GM18951 (cell line): ENCODE measurements around the gene PRSS27.

Source experiments
- POLR2A ChIP-seq: IDR thresholded peaks from 4 replicates; pipeline ENCODE4 v1.6.1; 2011; ENCODE audit warnings: mild to moderate bottlenecking; ENCODE audit not compliant: insufficient read length, insufficient read depth; ENCODE audit errors: extremely low read depth
- in situ Hi-C: fragments of 300-500 bp; cut with MboI; formaldehyde crosslinking; loops from one replicate; pipeline ENCODE4 v1.12.0; 2022; ENCODE audit warnings: low sequenced_read_pairs, mixed read lengths, inconsistent platforms; ENCODE audit not compliant: unreplicated experiment

PRSS27 gene

GRCh38 chr16:2756288-2757015 is 36.4 kb upstream of the PRSS27 start:
- TF ChIP-seq POLR2A: no peak
- in situ Hi-C loops: no loop called here

GRCh38 chr16:2755158-2755557 is 35.1 kb upstream of the PRSS27 start:
- in situ Hi-C loops: no loop called here
- TF ChIP-seq POLR2A: no peak

DNA sequence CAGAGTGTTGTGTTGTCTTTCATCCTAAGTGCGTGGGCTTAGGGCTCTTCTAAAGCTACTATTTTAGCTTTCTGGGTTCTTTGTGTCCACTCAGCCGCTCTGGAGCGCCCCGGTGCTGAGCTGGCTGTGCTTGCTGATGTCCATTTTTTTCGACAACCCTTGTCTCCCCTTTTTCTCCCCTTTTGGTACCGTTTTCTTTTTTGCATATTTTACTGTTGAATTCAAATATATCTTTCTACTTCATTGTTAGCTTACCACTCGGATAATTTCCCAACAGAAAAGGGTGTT is 33.7 kb upstream of the PRSS27 start:
- in situ Hi-C loops: no loop called here
- no peak for TF ChIP-seq POLR2A

DNA sequence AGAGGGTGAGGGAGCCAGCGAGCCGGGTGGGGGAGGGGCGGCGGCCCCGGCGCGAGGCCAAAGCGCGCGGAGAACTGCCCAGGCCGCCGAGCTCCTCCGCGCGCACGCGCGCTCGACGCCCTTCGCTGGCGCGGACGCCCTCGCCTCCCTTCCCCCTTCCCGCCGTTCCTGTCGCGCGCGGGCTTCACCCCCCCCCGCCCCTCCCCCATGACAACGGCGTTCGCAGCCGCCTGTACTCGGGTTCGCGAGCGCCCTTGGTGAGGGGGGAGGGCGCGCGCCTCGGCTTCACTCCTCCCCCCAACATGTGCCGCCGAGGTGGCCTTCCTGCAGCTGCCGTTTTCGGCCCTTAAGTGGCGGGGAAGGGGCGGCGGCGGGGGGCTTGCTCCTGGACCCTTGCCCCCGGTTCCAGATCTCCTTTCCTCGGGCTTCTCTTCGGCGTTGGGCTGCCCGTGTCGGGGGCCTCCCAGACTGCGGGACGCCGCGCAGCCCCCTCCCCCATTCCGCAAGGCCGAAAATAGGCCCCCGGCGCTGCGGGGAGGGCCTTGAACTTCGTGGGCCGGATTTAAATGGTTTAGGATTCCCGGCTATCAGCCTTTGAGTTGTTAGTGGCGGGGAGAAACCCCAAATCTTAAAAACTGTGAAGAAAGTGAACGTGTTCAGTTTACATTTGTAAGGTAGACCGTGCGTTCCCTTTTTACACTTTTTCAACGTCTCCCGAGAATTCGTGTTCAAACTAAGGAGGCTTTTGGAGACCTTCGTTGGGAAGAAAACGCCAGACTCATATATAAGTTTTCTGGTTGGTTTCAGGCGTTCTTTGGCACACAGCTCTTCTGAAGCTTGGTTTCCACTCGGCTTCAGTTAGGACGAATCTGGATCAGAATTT is 33.1 kb upstream of the PRSS27 start:
- in situ Hi-C loops: no loop called here
- no peak for TF ChIP-seq POLR2A

DNA sequence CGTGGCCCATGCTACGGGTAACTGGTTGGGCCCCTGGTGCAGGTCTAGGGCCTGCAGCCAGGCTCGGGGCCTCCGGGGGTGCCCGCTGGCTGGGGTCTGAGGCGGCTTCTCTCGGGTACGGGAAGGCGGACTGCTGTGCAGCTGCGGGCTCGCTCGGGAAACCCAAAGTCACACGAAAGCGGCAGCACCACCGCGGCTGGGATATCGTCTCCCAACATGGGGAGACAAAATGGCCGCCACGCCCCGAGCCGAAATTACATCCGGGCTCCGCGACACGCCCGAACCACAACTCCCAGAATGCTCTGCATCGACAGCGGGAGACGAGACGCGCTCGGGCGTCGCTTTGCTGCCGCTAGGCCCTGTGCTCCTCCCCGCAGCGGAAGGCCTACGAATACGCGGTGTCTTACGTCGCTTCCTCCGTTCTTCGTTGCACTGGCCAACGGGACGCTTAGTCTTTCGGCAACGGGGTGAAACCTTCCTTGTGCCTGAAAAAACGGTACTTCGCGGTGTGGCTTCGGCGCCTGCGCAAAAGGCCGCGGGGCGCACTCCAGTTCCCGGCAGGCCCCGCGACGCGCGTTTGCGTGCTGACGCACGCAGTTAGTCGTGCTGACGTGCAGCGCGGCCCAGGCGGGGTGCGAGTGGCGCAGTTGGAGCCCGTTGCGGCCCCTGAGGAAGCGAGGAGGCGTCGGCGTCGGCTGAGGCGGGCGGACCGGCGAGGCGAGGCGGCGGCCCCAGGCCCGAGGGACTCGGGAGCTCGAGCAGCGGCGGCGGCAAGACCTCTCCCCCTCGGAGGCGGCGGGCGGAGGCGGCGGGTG is 32.2 kb upstream of the PRSS27 start, which contains the start of gene SRRM2:
Gene SRRM2, plus strand, starts transcription at position 604 of the 815 bp plus-strand sequence. CDS start 3,727 bp downstream, outside the sequence.
- peak; percentile 85 for TF ChIP-seq POLR2A
- in situ Hi-C loops: no loop called here

DNA sequence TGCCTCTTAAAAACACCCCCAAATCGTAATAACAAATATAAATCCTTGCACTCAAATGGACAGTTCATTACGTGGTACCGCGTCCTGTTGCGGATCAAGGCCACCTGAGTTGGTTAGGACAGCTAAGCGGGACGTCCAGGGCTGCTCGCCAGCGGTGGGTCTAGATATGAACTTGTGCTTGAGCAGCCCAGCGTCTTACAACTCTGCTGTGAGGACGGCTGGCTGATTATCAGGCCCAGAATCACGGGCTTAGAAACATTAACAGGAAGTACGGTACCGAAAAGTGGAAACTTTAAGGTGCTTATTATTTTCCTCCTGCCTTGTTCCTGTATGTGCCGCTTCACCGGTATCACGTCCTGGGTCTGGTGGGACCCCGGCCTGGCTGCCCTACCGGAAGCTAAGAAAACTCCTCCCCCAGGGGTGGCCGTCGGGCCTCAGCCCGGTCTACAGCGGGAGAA is 31.6 kb upstream of the PRSS27 start:
- in situ Hi-C loops: no loop called here
- TF ChIP-seq POLR2A: no peak

DNA sequence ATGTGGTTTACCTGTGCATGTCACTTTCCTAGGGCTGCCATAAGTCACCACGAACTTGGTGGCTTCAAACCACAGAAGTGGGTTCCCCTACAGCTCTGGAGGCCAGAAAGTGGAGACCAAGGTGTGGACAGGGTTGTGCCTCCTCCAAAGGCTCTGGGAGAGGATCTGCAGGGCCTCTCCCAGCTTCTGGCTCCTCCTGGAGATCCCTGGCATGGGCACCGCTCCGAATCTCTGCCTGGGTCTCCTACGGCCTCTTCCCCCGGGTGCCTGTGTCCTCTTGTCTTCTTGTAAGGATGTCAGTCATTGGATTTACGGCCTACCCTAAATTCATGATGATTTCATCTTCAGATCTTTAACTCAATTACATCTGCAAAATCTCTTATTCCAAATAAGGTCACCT is 29.9 kb upstream of the PRSS27 start:
- no peak for TF ChIP-seq POLR2A
- in situ Hi-C loops: no loop called here

DNA sequence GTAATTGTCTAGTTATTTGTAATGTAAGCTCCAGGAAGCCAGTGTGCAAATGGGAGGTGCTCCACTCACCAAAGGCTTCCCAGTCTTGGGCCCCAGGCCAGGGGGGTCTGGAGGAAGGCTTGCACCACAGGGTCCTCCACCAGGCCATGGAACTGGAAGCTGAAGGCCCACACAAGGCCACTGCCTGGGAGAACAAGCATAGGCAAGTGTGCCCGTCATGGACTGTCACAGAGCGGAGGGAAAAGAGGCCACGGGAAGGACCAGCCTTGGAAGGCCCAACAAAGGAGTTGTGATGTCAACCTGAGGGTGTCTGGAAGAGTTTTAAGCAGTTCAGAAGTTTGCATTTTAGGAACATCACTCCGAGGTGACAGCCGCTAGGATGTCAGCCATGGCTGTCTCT is 29.5 kb upstream of the PRSS27 start:
- in situ Hi-C loops: no loop called here
- TF ChIP-seq POLR2A: no peak

DNA sequence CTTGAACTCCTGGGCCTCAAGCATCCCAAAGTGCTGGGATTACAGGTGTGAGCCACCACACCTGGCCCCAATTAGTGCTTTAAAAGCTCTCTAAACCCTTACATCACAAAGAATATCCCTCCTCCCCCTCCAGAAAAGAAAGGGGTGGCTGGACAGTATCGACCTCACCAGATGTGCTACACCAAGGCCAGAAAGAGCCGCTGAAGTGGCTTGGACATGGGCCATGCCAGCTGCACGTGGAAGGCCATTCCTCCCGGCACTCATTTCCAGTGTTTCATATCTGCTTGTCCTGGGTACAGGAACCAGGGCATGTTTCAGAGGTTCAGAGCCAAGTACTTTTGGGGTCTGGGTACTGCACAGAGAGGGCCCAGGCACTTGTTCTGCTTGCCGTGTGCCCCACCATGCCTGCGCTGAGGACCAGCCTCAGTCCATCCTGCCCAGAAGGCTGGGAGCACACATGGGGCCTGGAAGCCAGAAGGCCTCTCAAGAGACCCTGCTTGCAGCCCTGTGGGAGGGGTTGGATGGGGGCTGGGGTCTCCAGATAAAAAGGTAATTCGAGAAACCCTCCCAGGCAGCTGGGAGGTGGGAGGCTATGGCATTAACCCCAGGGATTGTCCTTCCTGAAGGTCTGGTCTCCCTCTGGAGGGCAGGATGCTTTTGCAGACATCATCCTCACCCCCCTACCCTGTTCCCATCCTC is 28.9 kb upstream of the PRSS27 start:
- in situ Hi-C loops: no loop called here
- no peak for TF ChIP-seq POLR2A

- in situ Hi-C loops: no loop called here
- TF ChIP-seq POLR2A: no peak
Measured at GRCh38 chr16:2745961-2746360, 25.9 kb upstream of the PRSS27 start.

GRCh38 chr16:2745116-2745890 is 25.3 kb upstream of the PRSS27 start:
- in situ Hi-C loops: no loop called here
- TF ChIP-seq POLR2A: no peak

GRCh38 chr16:2744711-2745110 is 24.7 kb upstream of the PRSS27 start:
- in situ Hi-C loops: no loop called here
- TF ChIP-seq POLR2A: no peak
